Fibroblast of lung (primary cell): Measurements from ENCODE around the gene PPP2R5D. TPM values are rescaled to one million over a fixed set of nuclear protein-coding genes. Genes with fewer than 3 reads are reported as not detected.

ENCODE experiments used
- DNase-seq, 2 donors: peaks; one replicate each; pipeline versions ENCODE4 v3.0.0 to v3.0.0-alpha.2; 2010; ENCODE audit warnings: low read depth in 2 of 2
- H2AFZ ChIP-seq: 2 replicates; pipeline ENCODE4 v1.5.1; 2012; ENCODE audit warnings: low read length, control low read depth, inconsistent platforms
- H3K27ac ChIP-seq: 2 replicates; pipeline ENCODE4 v1.5.1; 2011; ENCODE audit warnings: low read length, control low read depth; ENCODE audit not compliant: insufficient read depth
- H3K27me3 ChIP-seq: 2 replicates; pipeline ENCODE4 v1.5.1; 2011; ENCODE audit warnings: mild to moderate bottlenecking, low read length; ENCODE audit not compliant: control insufficient read depth, insufficient read depth
- H3K36me3 ChIP-seq: 2 replicates; pipeline ENCODE4 v1.5.1; 2011; ENCODE audit warnings: low read length; ENCODE audit not compliant: control insufficient read depth, insufficient read depth
- H3K4me1 ChIP-seq: 2 replicates; pipeline ENCODE4 v1.5.1; 2011; ENCODE audit warnings: low read length; ENCODE audit not compliant: control insufficient read depth, insufficient read depth; ENCODE audit errors: extremely low read depth
- H3K4me2 ChIP-seq: 2 replicates; pipeline ENCODE4 v1.5.1; 2011; ENCODE audit warnings: low read length, control low read depth; ENCODE audit not compliant: insufficient read depth; ENCODE audit errors: extremely low read depth
- H3K4me3 ChIP-seq, 4 experiments: fragments of 200-600 bp in 1 of 4; sonication (generic) in 1 of 4; replicated peaks in 1 of 4; 2 replicates each; pipeline ENCODE4 v1.5.1; 2011 to 2016; ENCODE audit warnings: low read length in 4 of 4, low read depth in 3 of 4, mild to moderate bottlenecking in 3 of 4, control low read depth in 2 of 4, inconsistent platforms in 1 of 4, mixed read lengths in 1 of 4; ENCODE audit not compliant: insufficient read depth in 1 of 4; ENCODE audit errors: control extremely low read depth in 1 of 4
- H3K79me2 ChIP-seq: 2 replicates; pipeline ENCODE4 v1.5.1; 2012; ENCODE audit warnings: mild to moderate bottlenecking, low read length, inconsistent platforms; ENCODE audit not compliant: control insufficient read depth, insufficient read depth
- H3K9ac ChIP-seq: 2 replicates; pipeline ENCODE4 v1.5.1; 2011; ENCODE audit warnings: mild to moderate bottlenecking, low read length, control low read depth; ENCODE audit not compliant: insufficient read depth
- H3K9me3 ChIP-seq: 2 replicates; pipeline ENCODE4 v1.5.1; 2012; ENCODE audit warnings: low read depth, low read length; ENCODE audit not compliant: control insufficient read depth, insufficient read depth
- H4K20me1 ChIP-seq: 2 replicates; pipeline ENCODE4 v1.5.1; 2011; ENCODE audit warnings: low read length; ENCODE audit not compliant: control insufficient read depth, insufficient read depth; ENCODE audit errors: extremely low read depth
- EZH2 ChIP-seq: IDR thresholded peaks from 2 replicates; pipeline ENCODE4 v1.5.1; 2012; ENCODE audit warnings: low read length, control low read depth, mild to moderate bottlenecking; ENCODE audit errors: missing control alignments
- polyA plus RNA-seq, 2 donors: library from polyadenylated mRNA; depleted of rRNA in 1 of 2; stranded (reverse) in 1 of 2; unstranded in 1 of 2; fragments of >200 nt; gene quantifications; 2 replicates each; pipeline ENCODE4 v1.2.1, GENCODE V29; 2011 to 2012; ENCODE audit warnings: missing spikeins in 1 of 2
- total RNA-seq: library from RNA; depleted of rRNA; stranded (reverse); fragments of >200 nt; gene quantifications from 2 replicates; pipeline ENCODE4 v1.2.1, GENCODE V29; 2014
- TF ChIP-seq, protein P1 (sequence below), 2 donors: IDR thresholded peaks in 1 of 2; conservative IDR thresholded peaks in 1 of 2; 1 replicate in 1 of 2; 2 replicates in 1 of 2; pipeline ENCODE4 v1.5.1; 2011 to 2012; ENCODE audit warnings: low read length in 2 of 2, control low read depth in 1 of 2, inconsistent platforms in 1 of 2, low read depth in 1 of 2, mild to moderate bottlenecking in 1 of 2

PPP2R5D gene
- total and polyA plus RNA-seq, 2 donors (not counting 1 experiment from before 2014, with no cell fraction given), result 27.1 to 39.3 TPM

GRCh38 chr6:42937548-42938427, 46.6 kb upstream of the PPP2R5D start:
- Histone ChIP-seq H3K9ac (no peak overlapping the region), H3K4me1 (no peaks in the 10 kb centered on the region), H2AFZ (no peak overlapping the region), H3K36me3 (peaks cover 17% of the 10 kb centered on the region), H3K27ac (no peak overlapping the region), H3K9me3 (no peaks in the 10 kb centered on the region), H3K4me2 (no peak overlapping the region), H3K27me3 (no peaks in the 10 kb centered on the region), H3K79me2 (peaks cover 7% of the 10 kb centered on the region), H4K20me1 (no peaks in the 10 kb centered on the region), H3K4me3 (no peak overlapping the region)
- no peak for DNase-seq
- no peak for TF ChIP-seq EZH2
- TF ChIP-seq, protein P1, sequence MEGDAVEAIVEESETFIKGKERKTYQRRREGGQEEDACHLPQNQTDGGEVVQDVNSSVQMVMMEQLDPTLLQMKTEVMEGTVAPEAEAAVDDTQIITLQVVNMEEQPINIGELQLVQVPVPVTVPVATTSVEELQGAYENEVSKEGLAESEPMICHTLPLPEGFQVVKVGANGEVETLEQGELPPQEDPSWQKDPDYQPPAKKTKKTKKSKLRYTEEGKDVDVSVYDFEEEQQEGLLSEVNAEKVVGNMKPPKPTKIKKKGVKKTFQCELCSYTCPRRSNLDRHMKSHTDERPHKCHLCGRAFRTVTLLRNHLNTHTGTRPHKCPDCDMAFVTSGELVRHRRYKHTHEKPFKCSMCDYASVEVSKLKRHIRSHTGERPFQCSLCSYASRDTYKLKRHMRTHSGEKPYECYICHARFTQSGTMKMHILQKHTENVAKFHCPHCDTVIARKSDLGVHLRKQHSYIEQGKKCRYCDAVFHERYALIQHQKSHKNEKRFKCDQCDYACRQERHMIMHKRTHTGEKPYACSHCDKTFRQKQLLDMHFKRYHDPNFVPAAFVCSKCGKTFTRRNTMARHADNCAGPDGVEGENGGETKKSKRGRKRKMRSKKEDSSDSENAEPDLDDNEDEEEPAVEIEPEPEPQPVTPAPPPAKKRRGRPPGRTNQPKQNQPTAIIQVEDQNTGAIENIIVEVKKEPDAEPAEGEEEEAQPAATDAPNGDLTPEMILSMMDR (conservative IDR thresholded peaks at IDR 0.05 in 1 of 2, IDR thresholded peaks at IDR 0.05 in 1 of 2; ENCODE audit: low read depth in 1 of 2, low read length in 2 of 2), result no peak

GRCh38 chr6:42938428-42938796, 46.0 kb upstream of the PPP2R5D start:
- H3K27ac ChIP-seq, result no peak overlapping the region
- no peak for DNase-seq
- no peaks in the 10 kb centered on the region for H3K27me3 ChIP-seq
- H3K9me3 ChIP-seq, result no peaks in the 10 kb centered on the region
- no peak overlapping the region for H3K4me3 ChIP-seq
- no peaks in the 10 kb centered on the region for H3K4me1 ChIP-seq
- peaks cover 17% of the 10 kb centered on the region for H3K36me3 ChIP-seq
- TF ChIP-seq EZH2, result no peak
- TF ChIP-seq, protein P1 (conservative IDR thresholded peaks at IDR 0.05 in 1 of 2, IDR thresholded peaks at IDR 0.05 in 1 of 2; ENCODE audit: low read depth in 1 of 2, low read length in 2 of 2), result no peak
- peaks cover 2% of the 10 kb centered on the region for H3K79me2 ChIP-seq
- H3K4me2 ChIP-seq, result no peak overlapping the region
- H2AFZ ChIP-seq, result no peak overlapping the region
- no peak overlapping the region for H3K9ac ChIP-seq
- H4K20me1 ChIP-seq, result no peaks in the 10 kb centered on the region

- H3K4me2 ChIP-seq, result no peak overlapping the region
- H3K9me3 ChIP-seq, result no peaks in the 10 kb centered on the region
- H3K79me2 ChIP-seq, result peaks cover 1% of the 10 kb centered on the region
- no peaks in the 10 kb centered on the region for H4K20me1 ChIP-seq
- H3K9ac ChIP-seq, result no peak overlapping the region
- H3K36me3 ChIP-seq, result peaks cover 16% of the 10 kb centered on the region
- no peaks in the 10 kb centered on the region for H3K4me1 ChIP-seq
- no peaks in the 10 kb centered on the region for H3K27me3 ChIP-seq
- no peak for DNase-seq
- no peak overlapping the region for H3K4me3 ChIP-seq
- TF ChIP-seq, protein P1 (conservative IDR thresholded peaks at IDR 0.05 in 1 of 2, IDR thresholded peaks at IDR 0.05 in 1 of 2; ENCODE audit: low read depth in 1 of 2, low read length in 2 of 2), result no peak
- no peak for TF ChIP-seq EZH2
- no peak overlapping the region for H3K27ac ChIP-seq
- no peak overlapping the region for H2AFZ ChIP-seq
These were observed 45.2 kb upstream of the PPP2R5D start for GRCh38 chr6:42938987-42939809.
